WTC11 (cell line): ENCODE results near the gene MRGPRF. TPM values are rescaled to one million over a fixed set of nuclear protein-coding genes. Genes with fewer than 3 reads are reported as not detected.

Source experiments
- ATAC-seq: fragments of 200-7000 bp; cut with Tn5 transposase; 2 replicates; pipeline ENCODE4 v1.10.0; 2021; ENCODE audit warnings: mild to moderate bottlenecking, moderate library complexity
- CTCF ChIA-PET: fragments of 300-600 bp; sonication (Branson Sonifier 250); formaldehyde crosslinking; loops from one replicate; lab custom pipeline; 2021; ENCODE audit warnings: antibody characterized with exemption; lab: Charles Lee
- POLR2A ChIA-PET: fragments of 350-600 bp; sonication (Branson Sonifier 250); formaldehyde crosslinking; loops from one replicate; lab custom pipeline; 2021; ENCODE audit warnings: antibody characterized with exemption; lab: Charles Lee
- DNase-seq: peaks from one replicate; pipeline ENCODE4 v3.0.0; 2021; ENCODE audit warnings: low spot score
- H3K27ac Mint-ChIP-seq: 2 replicates; pipeline ENCODE4 v1.8.0; 2021; ENCODE audit warnings: mixed read lengths
- H3K27me3 Mint-ChIP-seq: 2 replicates; pipeline ENCODE4 v1.8.0; 2021; ENCODE audit warnings: low read depth, mild to moderate bottlenecking, moderate library complexity, mixed read lengths
- H3K36me3 Mint-ChIP-seq: 2 replicates; pipeline ENCODE4 v1.8.0; 2021; ENCODE audit warnings: mixed read lengths
- H3K4me1 Mint-ChIP-seq: 2 replicates; pipeline ENCODE4 v1.8.0; 2022; ENCODE audit warnings: mixed read lengths
- H3K4me3 Mint-ChIP-seq: 2 replicates; pipeline ENCODE4 v1.8.0; 2021; ENCODE audit warnings: mild to moderate bottlenecking, moderate library complexity, mixed read lengths
- H3K9me3 Mint-ChIP-seq: 2 replicates; pipeline ENCODE4 v1.8.0; 2021; ENCODE audit warnings: mixed read lengths
- EMX1 ChIP-seq: fragments of 250-450 bp; sonication (Bioruptor Pico); IDR thresholded peaks from 2 replicates; pipeline ENCODE4 v1.8.0; 2021; ENCODE audit warnings: mild to moderate bottlenecking
- FOXP1 ChIP-seq: sonication (generic); formaldehyde crosslinking; IDR thresholded peaks from 2 replicates; pipeline ENCODE4 v1.8.0; 2022; ENCODE audit warnings: missing genetic modification reagents, mild to moderate bottlenecking, moderate library complexity, borderline replicate concordance
- GTF2I ChIP-seq: fragments of 250-450 bp; sonication (Bioruptor Pico); conservative IDR thresholded peaks from 2 replicates; pipeline ENCODE4 v1.4.0; 2021; ENCODE audit warnings: mild to moderate bottlenecking
- JAZF1 ChIP-seq: fragments of 250-450 bp; sonication (Bioruptor Pico); IDR thresholded peaks from 2 replicates; pipeline ENCODE4 v1.9.0; 2021; ENCODE audit warnings: moderate library complexity, mild to moderate bottlenecking, inconsistent platforms
- NFATC4 ChIP-seq: fragments of 250-450 bp; sonication (Bioruptor Pico); IDR thresholded peaks from 2 replicates; pipeline ENCODE4 v1.9.0; 2021; ENCODE audit warnings: mild to moderate bottlenecking
- NFYB ChIP-seq: sonication (generic); formaldehyde crosslinking; conservative IDR thresholded peaks from 2 replicates; pipeline ENCODE4 v1.8.0; 2022; ENCODE audit warnings: low read depth, missing genetic modification reagents
- NR2C2 ChIP-seq: sonication (generic); formaldehyde crosslinking; IDR thresholded peaks from 2 replicates; pipeline ENCODE4 v1.8.0; 2022; ENCODE audit warnings: mild to moderate bottlenecking, missing genetic modification reagents
- PRRX2 ChIP-seq: fragments of 250-450 bp; sonication (Bioruptor Pico); IDR thresholded peaks from 2 replicates; pipeline ENCODE4 v1.8.0; 2021; ENCODE audit warnings: mild to moderate bottlenecking
- RORB ChIP-seq: fragments of 250-450 bp; sonication (Bioruptor Pico); IDR thresholded peaks from 2 replicates; pipeline ENCODE4 v1.9.0; 2021; ENCODE audit warnings: mild to moderate bottlenecking
- ZNF121 ChIP-seq: sonication (generic); formaldehyde crosslinking; IDR thresholded peaks from 2 replicates; pipeline ENCODE4 v1.8.0; 2023; ENCODE audit warnings: missing genetic modification reagents
- ZNF219 ChIP-seq: sonication (generic); formaldehyde crosslinking; IDR thresholded peaks from 2 replicates; pipeline ENCODE4 v1.8.0; 2023; ENCODE audit warnings: missing genetic modification reagents, mild to moderate bottlenecking, borderline replicate concordance
- total RNA-seq: library from RNA; stranded (reverse); gene quantifications from 3 replicates; pipeline ENCODE4 v1.2.3, GENCODE V29; 2021
- TF ChIP-seq, protein P1 (sequence below): fragments of 200-600 bp; IDR thresholded peaks from 2 replicates; pipeline ENCODE4 v1.8.0; 2022; ENCODE audit warnings: antibody characterized with exemption
- TF ChIP-seq, protein P2 (sequence below): sonication (generic); formaldehyde crosslinking; IDR thresholded peaks from 2 replicates; pipeline ENCODE4 v1.8.1; 2023; ENCODE audit warnings: mild to moderate bottlenecking, missing genetic modification reagents
- TF ChIP-seq, protein P3 (sequence below): sonication (generic); formaldehyde crosslinking; IDR thresholded peaks from 2 replicates; pipeline ENCODE4 v1.8.0; 2022; ENCODE audit warnings: mild to moderate bottlenecking, missing genetic modification reagents
- TF ChIP-seq, protein P4 (sequence below): sonication (generic); formaldehyde crosslinking; IDR thresholded peaks from 2 replicates; pipeline ENCODE4 v1.8.1; 2023; ENCODE audit warnings: mild to moderate bottlenecking, missing genetic modification reagents, moderate library complexity
- TF ChIP-seq, protein P5 (sequence below): sonication (generic); formaldehyde crosslinking; IDR thresholded peaks from 2 replicates; pipeline ENCODE4 v1.8.1; 2022; ENCODE audit warnings: mild to moderate bottlenecking, moderate library complexity, missing genetic modification reagents
- TF ChIP-seq, protein P6 (sequence below): sonication (generic); formaldehyde crosslinking; IDR thresholded peaks from 2 replicates; pipeline ENCODE4 v1.8.1; 2022; ENCODE audit warnings: low read depth, mild to moderate bottlenecking, moderate library complexity, missing genetic modification reagents, borderline replicate concordance
- TF ChIP-seq, protein P7 (sequence below): sonication (generic); formaldehyde crosslinking; IDR thresholded peaks from 2 replicates; pipeline ENCODE4 v1.8.0; 2023; ENCODE audit warnings: missing genetic modification reagents, mild to moderate bottlenecking, borderline replicate concordance

The MRGPRF gene
- total RNA-seq, 1 experiment from 2014 or later: 3.8 TPM

DNA sequence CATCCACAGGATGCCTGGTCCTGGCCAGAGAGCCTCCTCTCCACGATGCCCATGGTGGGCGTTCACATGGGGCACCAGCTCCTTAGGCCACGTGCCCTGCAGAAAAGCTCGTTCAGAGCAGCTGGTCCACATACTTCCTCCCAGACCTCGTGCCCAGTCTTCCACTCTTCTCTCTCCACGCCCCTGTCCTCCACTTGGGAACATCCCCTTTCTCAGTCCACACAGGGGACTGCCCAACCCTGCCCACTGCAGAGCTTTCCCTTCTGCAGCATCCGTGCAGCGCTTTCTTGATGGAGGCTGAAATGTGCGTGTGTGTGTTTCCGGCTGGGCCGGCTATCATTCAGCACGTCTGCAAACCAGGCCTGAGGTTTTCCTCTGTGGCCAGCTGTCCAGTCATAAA is 46.9 kb upstream of the MRGPRF start (continued):
- TF ChIP-seq, protein P1, sequence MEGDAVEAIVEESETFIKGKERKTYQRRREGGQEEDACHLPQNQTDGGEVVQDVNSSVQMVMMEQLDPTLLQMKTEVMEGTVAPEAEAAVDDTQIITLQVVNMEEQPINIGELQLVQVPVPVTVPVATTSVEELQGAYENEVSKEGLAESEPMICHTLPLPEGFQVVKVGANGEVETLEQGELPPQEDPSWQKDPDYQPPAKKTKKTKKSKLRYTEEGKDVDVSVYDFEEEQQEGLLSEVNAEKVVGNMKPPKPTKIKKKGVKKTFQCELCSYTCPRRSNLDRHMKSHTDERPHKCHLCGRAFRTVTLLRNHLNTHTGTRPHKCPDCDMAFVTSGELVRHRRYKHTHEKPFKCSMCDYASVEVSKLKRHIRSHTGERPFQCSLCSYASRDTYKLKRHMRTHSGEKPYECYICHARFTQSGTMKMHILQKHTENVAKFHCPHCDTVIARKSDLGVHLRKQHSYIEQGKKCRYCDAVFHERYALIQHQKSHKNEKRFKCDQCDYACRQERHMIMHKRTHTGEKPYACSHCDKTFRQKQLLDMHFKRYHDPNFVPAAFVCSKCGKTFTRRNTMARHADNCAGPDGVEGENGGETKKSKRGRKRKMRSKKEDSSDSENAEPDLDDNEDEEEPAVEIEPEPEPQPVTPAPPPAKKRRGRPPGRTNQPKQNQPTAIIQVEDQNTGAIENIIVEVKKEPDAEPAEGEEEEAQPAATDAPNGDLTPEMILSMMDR: no peak
- TF ChIP-seq NR2C2 (CRISPR knock-in tag) (no peak), NFYB (CRISPR knock-in tag) (no peak), JAZF1 (no peak), FOXP1 (CRISPR knock-in tag) (no peak)
- TF ChIP-seq, protein P2, sequence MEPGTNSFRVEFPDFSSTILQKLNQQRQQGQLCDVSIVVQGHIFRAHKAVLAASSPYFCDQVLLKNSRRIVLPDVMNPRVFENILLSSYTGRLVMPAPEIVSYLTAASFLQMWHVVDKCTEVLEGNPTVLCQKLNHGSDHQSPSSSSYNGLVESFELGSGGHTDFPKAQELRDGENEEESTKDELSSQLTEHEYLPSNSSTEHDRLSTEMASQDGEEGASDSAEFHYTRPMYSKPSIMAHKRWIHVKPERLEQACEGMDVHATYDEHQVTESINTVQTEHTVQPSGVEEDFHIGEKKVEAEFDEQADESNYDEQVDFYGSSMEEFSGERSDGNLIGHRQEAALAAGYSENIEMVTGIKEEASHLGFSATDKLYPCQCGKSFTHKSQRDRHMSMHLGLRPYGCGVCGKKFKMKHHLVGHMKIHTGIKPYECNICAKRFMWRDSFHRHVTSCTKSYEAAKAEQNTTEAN (CRISPR knock-in tag): no peak
- TF ChIP-seq, protein P3, sequence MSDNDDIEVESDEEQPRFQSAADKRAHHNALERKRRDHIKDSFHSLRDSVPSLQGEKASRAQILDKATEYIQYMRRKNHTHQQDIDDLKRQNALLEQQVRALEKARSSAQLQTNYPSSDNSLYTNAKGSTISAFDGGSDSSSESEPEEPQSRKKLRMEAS: no peak
- TF ChIP-seq, protein P4, sequence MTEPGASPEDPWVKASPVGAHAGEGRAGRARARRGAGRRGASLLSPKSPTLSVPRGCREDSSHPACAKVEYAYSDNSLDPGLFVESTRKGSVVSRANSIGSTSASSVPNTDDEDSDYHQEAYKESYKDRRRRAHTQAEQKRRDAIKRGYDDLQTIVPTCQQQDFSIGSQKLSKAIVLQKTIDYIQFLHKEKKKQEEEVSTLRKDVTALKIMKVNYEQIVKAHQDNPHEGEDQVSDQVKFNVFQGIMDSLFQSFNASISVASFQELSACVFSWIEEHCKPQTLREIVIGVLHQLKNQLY (CRISPR knock-in tag): no peak

DNA sequence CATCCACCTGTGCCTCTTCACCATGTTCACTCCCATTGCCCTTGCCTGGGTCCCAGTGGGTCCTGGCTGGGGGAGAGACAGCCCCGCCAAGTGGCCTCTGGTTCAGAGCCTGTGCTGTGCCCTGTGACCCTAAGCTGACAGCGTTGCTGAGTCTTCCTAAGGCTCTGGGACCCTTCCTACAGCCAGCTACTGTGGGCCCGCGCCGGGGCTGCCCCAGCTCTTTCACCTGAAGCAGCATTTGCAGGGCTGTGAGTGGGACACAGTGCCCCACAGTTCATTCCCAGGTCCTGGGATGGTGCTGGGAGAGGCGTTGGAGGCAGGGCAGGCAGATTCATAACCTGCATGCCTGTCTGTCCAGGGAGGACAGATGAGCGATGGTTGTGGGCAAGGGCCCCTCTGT is 46.4 kb upstream of the MRGPRF start:
- no peaks in the 10 kb centered on the region; the same call in 1 of the 2 replicates for H3K36me3 Mint-ChIP-seq
- H3K4me3 Mint-ChIP-seq: no peak overlapping the region
- no peak for TF ChIP-seq PRRX2
- no peak for TF ChIP-seq EMX1 (CRISPR knock-in tag)
- no peak for TF ChIP-seq ZNF219 (CRISPR knock-in tag)
- TF ChIP-seq, protein P5, sequence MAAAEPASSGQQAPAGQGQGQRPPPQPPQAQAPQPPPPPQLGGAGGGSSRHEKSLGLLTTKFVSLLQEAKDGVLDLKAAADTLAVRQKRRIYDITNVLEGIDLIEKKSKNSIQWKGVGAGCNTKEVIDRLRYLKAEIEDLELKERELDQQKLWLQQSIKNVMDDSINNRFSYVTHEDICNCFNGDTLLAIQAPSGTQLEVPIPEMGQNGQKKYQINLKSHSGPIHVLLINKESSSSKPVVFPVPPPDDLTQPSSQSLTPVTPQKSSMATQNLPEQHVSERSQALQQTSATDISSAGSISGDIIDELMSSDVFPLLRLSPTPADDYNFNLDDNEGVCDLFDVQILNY (CRISPR knock-in tag): no peak
- TF ChIP-seq GTF2I (CRISPR knock-in tag): no peak
- no peak for TF ChIP-seq RORB (CRISPR knock-in tag)
- TF ChIP-seq, protein P6, sequence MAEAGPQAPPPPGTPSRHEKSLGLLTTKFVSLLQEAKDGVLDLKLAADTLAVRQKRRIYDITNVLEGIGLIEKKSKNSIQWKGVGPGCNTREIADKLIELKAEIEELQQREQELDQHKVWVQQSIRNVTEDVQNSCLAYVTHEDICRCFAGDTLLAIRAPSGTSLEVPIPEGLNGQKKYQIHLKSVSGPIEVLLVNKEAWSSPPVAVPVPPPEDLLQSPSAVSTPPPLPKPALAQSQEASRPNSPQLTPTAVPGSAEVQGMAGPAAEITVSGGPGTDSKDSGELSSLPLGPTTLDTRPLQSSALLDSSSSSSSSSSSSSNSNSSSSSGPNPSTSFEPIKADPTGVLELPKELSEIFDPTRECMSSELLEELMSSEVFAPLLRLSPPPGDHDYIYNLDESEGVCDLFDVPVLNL: no peak
- no peak for TF ChIP-seq NFATC4 (CRISPR knock-in tag)
- TF ChIP-seq ZNF121 (CRISPR knock-in tag): no peak
- TF ChIP-seq, protein P7, sequence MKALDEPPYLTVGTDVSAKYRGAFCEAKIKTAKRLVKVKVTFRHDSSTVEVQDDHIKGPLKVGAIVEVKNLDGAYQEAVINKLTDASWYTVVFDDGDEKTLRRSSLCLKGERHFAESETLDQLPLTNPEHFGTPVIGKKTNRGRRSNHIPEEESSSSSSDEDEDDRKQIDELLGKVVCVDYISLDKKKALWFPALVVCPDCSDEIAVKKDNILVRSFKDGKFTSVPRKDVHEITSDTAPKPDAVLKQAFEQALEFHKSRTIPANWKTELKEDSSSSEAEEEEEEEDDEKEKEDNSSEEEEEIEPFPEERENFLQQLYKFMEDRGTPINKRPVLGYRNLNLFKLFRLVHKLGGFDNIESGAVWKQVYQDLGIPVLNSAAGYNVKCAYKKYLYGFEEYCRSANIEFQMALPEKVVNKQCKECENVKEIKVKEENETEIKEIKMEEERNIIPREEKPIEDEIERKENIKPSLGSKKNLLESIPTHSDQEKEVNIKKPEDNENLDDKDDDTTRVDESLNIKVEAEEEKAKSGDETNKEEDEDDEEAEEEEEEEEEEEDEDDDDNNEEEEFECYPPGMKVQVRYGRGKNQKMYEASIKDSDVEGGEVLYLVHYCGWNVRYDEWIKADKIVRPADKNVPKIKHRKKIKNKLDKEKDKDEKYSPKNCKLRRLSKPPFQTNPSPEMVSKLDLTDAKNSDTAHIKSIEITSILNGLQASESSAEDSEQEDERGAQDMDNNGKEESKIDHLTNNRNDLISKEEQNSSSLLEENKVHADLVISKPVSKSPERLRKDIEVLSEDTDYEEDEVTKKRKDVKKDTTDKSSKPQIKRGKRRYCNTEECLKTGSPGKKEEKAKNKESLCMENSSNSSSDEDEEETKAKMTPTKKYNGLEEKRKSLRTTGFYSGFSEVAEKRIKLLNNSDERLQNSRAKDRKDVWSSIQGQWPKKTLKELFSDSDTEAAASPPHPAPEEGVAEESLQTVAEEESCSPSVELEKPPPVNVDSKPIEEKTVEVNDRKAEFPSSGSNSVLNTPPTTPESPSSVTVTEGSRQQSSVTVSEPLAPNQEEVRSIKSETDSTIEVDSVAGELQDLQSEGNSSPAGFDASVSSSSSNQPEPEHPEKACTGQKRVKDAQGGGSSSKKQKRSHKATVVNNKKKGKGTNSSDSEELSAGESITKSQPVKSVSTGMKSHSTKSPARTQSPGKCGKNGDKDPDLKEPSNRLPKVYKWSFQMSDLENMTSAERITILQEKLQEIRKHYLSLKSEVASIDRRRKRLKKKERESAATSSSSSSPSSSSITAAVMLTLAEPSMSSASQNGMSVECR (CRISPR knock-in tag): no peak
- TF ChIP-seq, all 79 proteins: peak for 0
- ATAC-seq (no peak), DNase-seq (no peak)
- ChIA-PET POLR2A (no interaction called here), CTCF (interaction anchor here (2.1 kb wide), 1 partner anchor 14 kb away, joined by 6 read pairs; no protein-coding TSS in a partner anchor)
- Mint-ChIP-seq H3K27me3 (no peaks in the 10 kb centered on the region), H3K4me1 (no peaks in the 10 kb centered on the region), H3K9me3 (no peaks in the 10 kb centered on the region), H3K27ac (no peak overlapping the region; the same call in 1 of the 2 replicates)
